IMR-90 (cell line): ENCODE results near the gene LINS1.

Experiments
- CEBPB ChIP-seq: IDR thresholded peaks from 2 replicates; pipeline ENCODE4 v1.6.1; 2012; ENCODE audit warnings: low read depth, low read length, improper control_type of control experiment
- CHD1 ChIP-seq: IDR thresholded peaks from 2 replicates; pipeline ENCODE4 v1.6.1; 2012; ENCODE audit warnings: low read depth, low read length, improper control_type of control experiment
- FOS ChIP-seq: fragments of 150-350 bp; IDR thresholded peaks from 2 replicates; pipeline ENCODE4 v1.6.1; 2016; ENCODE audit warnings: low read depth, low read length
- MAFK ChIP-seq: IDR thresholded peaks from 2 replicates; pipeline ENCODE4 v1.6.1; 2012; ENCODE audit warnings: low read depth, low read length, improper control_type of control experiment
- MAZ ChIP-seq: IDR thresholded peaks from 2 replicates; pipeline ENCODE4 v1.6.1; 2012; ENCODE audit warnings: low read depth, mild to moderate bottlenecking, low read length, improper control_type of control experiment, moderate library complexity, borderline replicate concordance
- MXI1 ChIP-seq: IDR thresholded peaks from 2 replicates; pipeline ENCODE4 v1.6.1; 2012; ENCODE audit warnings: low read depth, mild to moderate bottlenecking, low read length, moderate library complexity, borderline replicate concordance
- NFE2L2 ChIP-seq: fragments of 150-350 bp; IDR thresholded peaks from 2 replicates; pipeline ENCODE4 v1.6.1; 2016; ENCODE audit warnings: low read depth, mild to moderate bottlenecking, low read length
- POLR2A ChIP-seq: IDR thresholded peaks from 2 replicates; pipeline ENCODE4 v1.6.1; 2012; ENCODE audit warnings: mild to moderate bottlenecking, low read depth, low read length
- RAD21 ChIP-seq: IDR thresholded peaks from 2 replicates; pipeline ENCODE4 v1.6.1; 2012; ENCODE audit warnings: low read length, improper control_type of control experiment
- RCOR1 ChIP-seq: IDR thresholded peaks from 2 replicates; pipeline ENCODE4 v1.6.1; 2012; ENCODE audit warnings: mild to moderate bottlenecking, low read length, improper control_type of control experiment; ENCODE audit not compliant: insufficient replicate concordance
- RFX5 ChIP-seq: IDR thresholded peaks from 2 replicates; pipeline ENCODE4 v1.8.0; 2012; ENCODE audit warnings: low read depth, mild to moderate bottlenecking, low read length, moderate library complexity
- SMC3 ChIP-seq: fragments of 150-350 bp; IDR thresholded peaks from 2 replicates; pipeline ENCODE4 v1.6.1; 2016; ENCODE audit warnings: low read depth, mild to moderate bottlenecking, antibody characterized with exemption, low read length, moderate library complexity
- TF ChIP-seq, protein P1 (sequence below): conservative IDR thresholded peaks from 2 replicates; pipeline ENCODE4 v1.5.1; 2012; ENCODE audit warnings: mild to moderate bottlenecking, low read depth, low read length, improper control_type of control experiment
- TF ChIP-seq, protein P2 (sequence below): fragments of 150-350 bp; IDR thresholded peaks from 2 replicates; pipeline ENCODE4 v1.6.1; 2017; ENCODE audit warnings: mild to moderate bottlenecking, antibody characterized with exemption, low read length, low read depth

DNA sequence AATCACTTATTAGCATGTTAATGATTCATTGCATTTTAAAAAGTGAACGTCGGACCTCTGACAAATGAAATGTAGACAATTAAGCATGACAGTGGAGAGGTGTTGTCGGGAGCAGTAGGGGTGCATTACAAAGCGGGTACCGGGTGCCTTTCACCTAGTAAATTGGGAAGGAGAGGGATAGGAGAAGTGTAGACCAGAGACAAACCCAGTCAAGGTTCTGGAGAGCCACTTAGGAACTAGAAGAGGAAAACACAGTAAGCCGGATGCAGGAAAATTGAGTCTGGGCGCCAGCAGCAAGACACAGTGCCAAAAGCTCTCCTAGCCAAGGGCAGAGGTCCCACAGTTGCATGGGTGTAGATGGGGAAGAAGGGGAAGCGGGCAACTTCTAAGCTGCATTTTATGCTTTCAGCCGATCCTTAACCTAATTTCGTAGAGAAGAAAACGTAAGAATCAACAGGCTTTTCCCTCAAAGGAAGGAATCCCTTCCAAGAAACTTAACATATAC lies 70.1 kb downstream of the LINS1 start:
- TF ChIP-seq, protein P1, sequence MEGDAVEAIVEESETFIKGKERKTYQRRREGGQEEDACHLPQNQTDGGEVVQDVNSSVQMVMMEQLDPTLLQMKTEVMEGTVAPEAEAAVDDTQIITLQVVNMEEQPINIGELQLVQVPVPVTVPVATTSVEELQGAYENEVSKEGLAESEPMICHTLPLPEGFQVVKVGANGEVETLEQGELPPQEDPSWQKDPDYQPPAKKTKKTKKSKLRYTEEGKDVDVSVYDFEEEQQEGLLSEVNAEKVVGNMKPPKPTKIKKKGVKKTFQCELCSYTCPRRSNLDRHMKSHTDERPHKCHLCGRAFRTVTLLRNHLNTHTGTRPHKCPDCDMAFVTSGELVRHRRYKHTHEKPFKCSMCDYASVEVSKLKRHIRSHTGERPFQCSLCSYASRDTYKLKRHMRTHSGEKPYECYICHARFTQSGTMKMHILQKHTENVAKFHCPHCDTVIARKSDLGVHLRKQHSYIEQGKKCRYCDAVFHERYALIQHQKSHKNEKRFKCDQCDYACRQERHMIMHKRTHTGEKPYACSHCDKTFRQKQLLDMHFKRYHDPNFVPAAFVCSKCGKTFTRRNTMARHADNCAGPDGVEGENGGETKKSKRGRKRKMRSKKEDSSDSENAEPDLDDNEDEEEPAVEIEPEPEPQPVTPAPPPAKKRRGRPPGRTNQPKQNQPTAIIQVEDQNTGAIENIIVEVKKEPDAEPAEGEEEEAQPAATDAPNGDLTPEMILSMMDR, result no peak
- TF ChIP-seq POLR2A, result no peak
- no peak for TF ChIP-seq SMC3
- no peak for TF ChIP-seq RFX5
- no peak for TF ChIP-seq MAZ
- no peak for TF ChIP-seq CEBPB
- no peak for TF ChIP-seq RAD21
- TF ChIP-seq MAFK, result no peak
- TF ChIP-seq, protein P2, sequence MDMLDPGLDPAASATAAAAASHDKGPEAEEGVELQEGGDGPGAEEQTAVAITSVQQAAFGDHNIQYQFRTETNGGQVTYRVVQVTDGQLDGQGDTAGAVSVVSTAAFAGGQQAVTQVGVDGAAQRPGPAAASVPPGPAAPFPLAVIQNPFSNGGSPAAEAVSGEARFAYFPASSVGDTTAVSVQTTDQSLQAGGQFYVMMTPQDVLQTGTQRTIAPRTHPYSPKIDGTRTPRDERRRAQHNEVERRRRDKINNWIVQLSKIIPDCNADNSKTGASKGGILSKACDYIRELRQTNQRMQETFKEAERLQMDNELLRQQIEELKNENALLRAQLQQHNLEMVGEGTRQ, result no peak
- TF ChIP-seq RCOR1, result no peak
- no peak for TF ChIP-seq MXI1
- no peak for TF ChIP-seq NFE2L2
- TF ChIP-seq FOS, result no peak
- TF ChIP-seq CHD1, result no peak
